ENCODE data around the gene PRKN.

GRCh38 chr6:161917645-161918044, 809.9 kb downstream of the PRKN start:
- TF ChIP-seq CTCF (IDR thresholded peaks at IDR 0.05) = no peak
- TF ChIP-seq POLR2A (IDR thresholded peaks at IDR 0.05) = no peak
